Upper lobe of left lung (tissue), 4 donors: ENCODE results near the gene PLCL2.

Experiments used
- POLR2A ChIP-seq, 4 donors: fragments of 450-650 bp; IDR thresholded peaks; one replicate each; pipeline ENCODE4 v1.5.1; 2016 to 2017; ENCODE audit warnings: antibody characterized with exemption in 4 of 4, mild to moderate bottlenecking in 2 of 4
- TF ChIP-seq, protein P1 (sequence below), 6 experiments: fragments of 450-650 bp in 4 of 6; fragments of 200-600 bp in 2 of 6; sonication (generic) in 2 of 6; IDR thresholded peaks; one replicate each; pipeline ENCODE4 v1.5.1; 2016 to 2019; ENCODE audit warnings: antibody characterized with exemption in 6 of 6

DNA sequence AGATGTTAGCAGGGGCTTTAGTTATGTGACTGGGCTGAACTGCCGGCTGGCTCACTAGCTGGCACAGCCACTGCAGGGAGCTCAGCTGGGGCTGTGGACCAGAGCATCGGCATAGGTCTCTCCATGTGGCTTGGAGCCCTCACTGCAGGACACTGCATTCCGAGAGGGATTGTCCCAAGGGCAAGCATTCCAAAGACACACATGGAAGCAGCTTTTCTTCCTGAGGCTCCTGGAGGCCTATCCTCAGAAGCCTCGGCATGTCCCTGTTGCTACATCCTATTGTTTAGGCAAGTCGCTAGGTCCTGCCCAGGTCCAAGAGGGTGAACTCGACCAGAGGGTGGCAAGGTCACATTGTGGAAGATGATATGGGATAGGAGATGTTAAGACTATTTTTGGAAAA lies 209.8 kb downstream of the PLCL2 start:
- no peak for TF ChIP-seq POLR2A (IDR thresholded peaks at IDR 0.05)
- TF ChIP-seq, protein P1, sequence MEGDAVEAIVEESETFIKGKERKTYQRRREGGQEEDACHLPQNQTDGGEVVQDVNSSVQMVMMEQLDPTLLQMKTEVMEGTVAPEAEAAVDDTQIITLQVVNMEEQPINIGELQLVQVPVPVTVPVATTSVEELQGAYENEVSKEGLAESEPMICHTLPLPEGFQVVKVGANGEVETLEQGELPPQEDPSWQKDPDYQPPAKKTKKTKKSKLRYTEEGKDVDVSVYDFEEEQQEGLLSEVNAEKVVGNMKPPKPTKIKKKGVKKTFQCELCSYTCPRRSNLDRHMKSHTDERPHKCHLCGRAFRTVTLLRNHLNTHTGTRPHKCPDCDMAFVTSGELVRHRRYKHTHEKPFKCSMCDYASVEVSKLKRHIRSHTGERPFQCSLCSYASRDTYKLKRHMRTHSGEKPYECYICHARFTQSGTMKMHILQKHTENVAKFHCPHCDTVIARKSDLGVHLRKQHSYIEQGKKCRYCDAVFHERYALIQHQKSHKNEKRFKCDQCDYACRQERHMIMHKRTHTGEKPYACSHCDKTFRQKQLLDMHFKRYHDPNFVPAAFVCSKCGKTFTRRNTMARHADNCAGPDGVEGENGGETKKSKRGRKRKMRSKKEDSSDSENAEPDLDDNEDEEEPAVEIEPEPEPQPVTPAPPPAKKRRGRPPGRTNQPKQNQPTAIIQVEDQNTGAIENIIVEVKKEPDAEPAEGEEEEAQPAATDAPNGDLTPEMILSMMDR (IDR thresholded peaks at IDR 0.05): no peak
